Measurements from ENCODE around the gene ANP32B.

ANP32B gene

GRCh38 chr9:98007251-98007928 is 24.2 kb downstream of the ANP32B start:
- CTCF ChIA-PET: interaction anchor here (0.8 to 1.5 kb wide), 2 partner anchors 10 to 78 kb away, joined by 3 to 5 read pairs; no protein-coding TSS in a partner anchor
- no peak for DNase-seq (ENCODE audit: low read depth, low spot score)
- POLR2A ChIA-PET: no interaction called here
- no peak overlapping the region for H3K4me3 ChIP-seq (ENCODE audit: low read depth, low read length)
- TF ChIP-seq CTCF (IDR thresholded peaks at IDR 0.05; ENCODE audit: insufficient read depth, low read length, missing control alignments): no peak

- no peak overlapping the region for H3K4me3 ChIP-seq (ENCODE audit: low read depth, low read length)
- ChIA-PET POLR2A (no interaction called here), CTCF (interaction anchor here (0.8 kb wide), 1 partner anchor 798 kb away, joined by 3 read pairs; no protein-coding TSS in a partner anchor)
- no peak for TF ChIP-seq CTCF (IDR thresholded peaks at IDR 0.05; ENCODE audit: insufficient read depth, low read length, missing control alignments)
- DNase-seq (ENCODE audit: low read depth, low spot score): no peak
Observed at GRCh38 chr9:98008764-98009163, 25.6 kb downstream of the ANP32B start.

- no peak overlapping the region for H3K4me3 ChIP-seq (ENCODE audit: low read depth, low read length)
- CTCF ChIA-PET: no interaction called here
- no peak for TF ChIP-seq CTCF (IDR thresholded peaks at IDR 0.05; ENCODE audit: insufficient read depth, low read length, missing control alignments)
- no peak for DNase-seq (ENCODE audit: low read depth, low spot score)
- POLR2A ChIA-PET: no interaction called here
Observed at GRCh38 chr9:98009437-98009836, 26.3 kb downstream of the ANP32B start.

- ChIA-PET POLR2A (no interaction called here), CTCF (interaction anchor here (0.6 kb wide), 1 partner anchor 24 kb away, joined by 3 read pairs; no protein-coding TSS in a partner anchor)
Observed at GRCh38 chr9:98009936-98010335, 26.8 kb downstream of the ANP32B start.

GRCh38 chr9:98010445-98010844 is 27.3 kb downstream of the ANP32B start:
- no peak overlapping the region for H3K4me3 ChIP-seq (ENCODE audit: low read depth, low read length)
- no peak for DNase-seq (ENCODE audit: low read depth, low spot score)
- ChIA-PET CTCF (interaction anchor here (0.6 to 1.1 kb wide), 2 partner anchors 24 kb away, joined by 3 read pairs; no protein-coding TSS in a partner anchor), POLR2A (no interaction called here)
- no peak for TF ChIP-seq CTCF (IDR thresholded peaks at IDR 0.05; ENCODE audit: insufficient read depth, low read length, missing control alignments)

More at GRCh38 chr9:98009936-98010335, 26.8 kb downstream of the ANP32B start:
- no peak for DNase-seq (ENCODE audit: low read depth, low spot score)
- no peak overlapping the region for H3K4me3 ChIP-seq (ENCODE audit: low read depth, low read length)
- TF ChIP-seq CTCF (IDR thresholded peaks at IDR 0.05; ENCODE audit: insufficient read depth, low read length, missing control alignments): no peak

GRCh38 chr9:98011122-98011521 is 28.0 kb downstream of the ANP32B start:
- POLR2A ChIA-PET: no interaction called here
- H3K4me3 ChIP-seq (ENCODE audit: low read depth, low read length): no peak overlapping the region
- CTCF ChIA-PET: interaction anchor here (0.6 to 1.1 kb wide), 2 partner anchors 24 to 85 kb away, joined by 3 read pairs; no protein-coding TSS in a partner anchor

More at GRCh38 chr9:98011122-98011521, 28.0 kb downstream of the ANP32B start:
- DNase-seq (ENCODE audit: low read depth, low spot score): no peak
- no peak for TF ChIP-seq CTCF (IDR thresholded peaks at IDR 0.05; ENCODE audit: insufficient read depth, low read length, missing control alignments)
